ENCODE measurements around the gene SLC17A3. TPM values are rescaled to one million over a fixed set of nuclear protein-coding genes. Genes with fewer than 3 reads are reported as not detected.

The SLC17A3 gene
- total and polyA plus RNA-seq, 2 donors (not counting 1 experiment from before 2014, with no cell fraction given) = not detected

GRCh38 chr6:25918083-25918683, 44.1 kb upstream of the SLC17A3 start:
- TF ChIP-seq EZH2 (IDR thresholded peaks at IDR 0.05; ENCODE audit: borderline replicate concordance, insufficient read depth, low read depth, low read length, poor library complexity, severe bottlenecking) (no peak), CTCF (IDR thresholded peaks at IDR 0.05) (no peak)
- intact Hi-C loops (cut with micrococcal nuclease) = no loop called here
- no peak overlapping the region for H3K27ac Mint-ChIP-seq
- Histone ChIP-seq H3K9me3 (ENCODE audit: control extremely low read depth in 1 of 3, control insufficient read depth in 2 of 3, insufficient read depth in 1 of 3, low read length in 2 of 3) (no peaks in the 10 kb centered on the region), H3K4me2 (replicated peaks; ENCODE audit: low read depth, low read length, poor library complexity, severe bottlenecking) (no peak overlapping the region), H2AFZ (ENCODE audit: insufficient read depth, low read depth, low read length, poor library complexity, severe bottlenecking) (no peak overlapping the region), H3K9ac (ENCODE audit: low read length) (no peak overlapping the region), H3K27ac (ENCODE audit: low read length in 2 of 2) (no peak overlapping the region), H3K36me3 (replicated peaks in 1 of 2; ENCODE audit: control extremely low read depth in 1 of 2, control insufficient read depth in 1 of 2, extremely low read depth in 1 of 2, insufficient read depth in 2 of 2, low read length in 1 of 2) (no peaks in the 10 kb centered on the region), H3K27me3 (replicated peaks in 1 of 4; ENCODE audit: control extremely low read depth in 1 of 4, control insufficient read depth in 3 of 4, insufficient read depth in 4 of 4, low read length in 3 of 4) (no peaks in the 10 kb centered on the region), H3K79me2 (ENCODE audit: control insufficient read depth, insufficient read depth, low read length) (no peaks in the 10 kb centered on the region), H4K20me1 (ENCODE audit: control insufficient read depth, insufficient read depth, low read length, poor library complexity, severe bottlenecking) (no peaks in the 10 kb centered on the region), H3K4me1 (ENCODE audit: control insufficient read depth in 2 of 2, insufficient read depth in 2 of 2, low read length in 2 of 2) (no peaks in the 10 kb centered on the region), H3K4me3 (ENCODE audit: control extremely low read depth in 1 of 5, extremely low read depth in 1 of 5, insufficient read depth in 1 of 5, low read depth in 2 of 5, low read length in 4 of 5) (no peak overlapping the region)
- ChIA-PET CTCF (no interaction called here), POLR2A (no interaction called here)
- DNase-seq (no peak), ATAC-seq (ENCODE audit: low read depth) (no peak)
- no peaks in the 10 kb centered on the region for H3K4me1 Mint-ChIP-seq
- 50% methylated on average over 1 of the region's 5 CpGs for WGBS (ENCODE audit: insufficient coverage)
- H3K4me3 Mint-ChIP-seq = no peak overlapping the region
- no peaks in the 10 kb centered on the region for H3K9me3 Mint-ChIP-seq (ENCODE audit: insufficient read depth)
- peaks cover 10% of the 10 kb centered on the region for H3K27me3 Mint-ChIP-seq

- Histone ChIP-seq H4K20me1 (ENCODE audit: control insufficient read depth, insufficient read depth, low read length, poor library complexity, severe bottlenecking) (no peaks in the 10 kb centered on the region), H3K4me2 (replicated peaks; ENCODE audit: low read depth, low read length, poor library complexity, severe bottlenecking) (no peak overlapping the region), H3K36me3 (replicated peaks in 1 of 2; ENCODE audit: control extremely low read depth in 1 of 2, control insufficient read depth in 1 of 2, extremely low read depth in 1 of 2, insufficient read depth in 2 of 2, low read length in 1 of 2) (no peaks in the 10 kb centered on the region), H3K4me3 (ENCODE audit: control extremely low read depth in 1 of 5, extremely low read depth in 1 of 5, insufficient read depth in 1 of 5, low read depth in 2 of 5, low read length in 4 of 5) (no peak overlapping the region), H3K27ac (ENCODE audit: low read length in 2 of 2) (no peak overlapping the region), H3K27me3 (replicated peaks in 1 of 4; ENCODE audit: control extremely low read depth in 1 of 4, control insufficient read depth in 3 of 4, insufficient read depth in 4 of 4, low read length in 3 of 4) (no peaks in the 10 kb centered on the region), H3K79me2 (ENCODE audit: control insufficient read depth, insufficient read depth, low read length) (no peaks in the 10 kb centered on the region), H3K9me3 (ENCODE audit: control extremely low read depth in 1 of 3, control insufficient read depth in 2 of 3, insufficient read depth in 1 of 3, low read length in 2 of 3) (no peaks in the 10 kb centered on the region), H3K4me1 (ENCODE audit: control insufficient read depth in 2 of 2, insufficient read depth in 2 of 2, low read length in 2 of 2) (no peaks in the 10 kb centered on the region), H2AFZ (ENCODE audit: insufficient read depth, low read depth, low read length, poor library complexity, severe bottlenecking) (no peak overlapping the region), H3K9ac (ENCODE audit: low read length) (no peak overlapping the region)
- no peak for ATAC-seq (ENCODE audit: low read depth)
- Mint-ChIP-seq H3K27ac (no peak overlapping the region), H3K4me1 (no peaks in the 10 kb centered on the region), H3K4me3 (no peak overlapping the region), H3K27me3 (peaks cover 10% of the 10 kb centered on the region), H3K9me3 (ENCODE audit: insufficient read depth) (no peaks in the 10 kb centered on the region)
- no peak for DNase-seq
- intact Hi-C loops (cut with micrococcal nuclease) = no loop called here
- 93% methylated on average over 2 of the region's 7 CpGs for WGBS (ENCODE audit: insufficient coverage)
- TF ChIP-seq CTCF (IDR thresholded peaks at IDR 0.05) = no peak
- no peak for TF ChIP-seq EZH2 (IDR thresholded peaks at IDR 0.05; ENCODE audit: borderline replicate concordance, insufficient read depth, low read depth, low read length, poor library complexity, severe bottlenecking)
- ChIA-PET CTCF (no interaction called here), POLR2A (no interaction called here)
These were observed 42.9 kb upstream of the SLC17A3 start for GRCh38 chr6:25916789-25917490.
